NCI-H1930 (cell line): Measurements from ENCODE around the gene FNDC3A.

Experiments used
- DNase-seq, 2 experiments: peaks; one replicate each; lab custom pipeline; 2025; lab: John Stamatoyannopoulos, UW

Gene FNDC3A

GRCh38 chr13:49253310-49253709 is 277.6 kb downstream of the FNDC3A start:
- DNase-seq, result no peak

- DNase-seq, result no peak
Observed at GRCh38 chr13:49254007-49254406, 278.3 kb downstream of the FNDC3A start.

- DNase-seq, result no peak
Observed at GRCh38 chr13:49256841-49257240, 281.1 kb downstream of the FNDC3A start.

GRCh38 chr13:49258089-49258796 is 282.5 kb downstream of the FNDC3A start:
- DNase-seq, result no peak
